Measurements from ENCODE around the gene PPP2R5B.
"Not testable (repeated sequence)": the region's sequence is repeated elsewhere in the genome, so short reads cannot be mapped to it uniquely, and the experiment has no call there.

PPP2R5B gene

GRCh38 chr11:64930340-64930739 is 5.9 kb downstream of the PPP2R5B start:
- DNase-seq: no peak

- no peak for DNase-seq
Measured at GRCh38 chr11:64931290-64931689, 6.8 kb downstream of the PPP2R5B start.

GRCh38 chr11:64932324-64932723 is 7.8 kb downstream of the PPP2R5B start:
- no peak for DNase-seq

- DNase-seq: no peak
Measured at GRCh38 chr11:64933213-64933934, 8.9 kb downstream of the PPP2R5B start.

- DNase-seq: no peak
Measured at GRCh38 chr11:64933935-64934681, 9.6 kb downstream of the PPP2R5B start.

GRCh38 chr11:64934682-64935358 is 10.3 kb downstream of the PPP2R5B start:
- DNase-seq: no peak

GRCh38 chr11:64935359-64936081 is 11.0 kb downstream of the PPP2R5B start, which contains the start of gene GPHA2:
TSS of gene GPHA2 (minus strand) at chr11:64935893. CDS start at chr11:64935460, 433 bp downstream.
- no peak for DNase-seq

GRCh38 chr11:64936539-64936938 is 12.1 kb downstream of the PPP2R5B start:
- DNase-seq: no peak

GRCh38 chr11:64947208-64947814 is 22.8 kb downstream of the PPP2R5B start:
- DNase-seq: no peak

- no peak for DNase-seq
Measured at GRCh38 chr11:64951529-64951928, 27.0 kb downstream of the PPP2R5B start.

- no peak for DNase-seq
Measured at GRCh38 chr11:64954201-64954600, 29.7 kb downstream of the PPP2R5B start.

- DNase-seq: no peak
Measured at GRCh38 chr11:64959498-64959897, 35.0 kb downstream of the PPP2R5B start.

- no peak for DNase-seq
Measured at GRCh38 chr11:64960719-64961118, 36.2 kb downstream of the PPP2R5B start.

- DNase-seq: no peak
Measured at GRCh38 chr11:64963072-64963631, 38.7 kb downstream of the PPP2R5B start.

- no peak for DNase-seq
Measured at GRCh38 chr11:64967375-64967774, 42.9 kb downstream of the PPP2R5B start.

- DNase-seq: no peak
Measured at GRCh38 chr11:64969209-64969608, 44.7 kb downstream of the PPP2R5B start.

- peak; percentile 49 for DNase-seq
Measured at GRCh38 chr11:64970731-64971151, 46.3 kb downstream of the PPP2R5B start.

GRCh38 chr11:64971421-64972233 is 47.1 kb downstream of the PPP2R5B start, which contains the start of gene MAJIN:
TSS of gene MAJIN (minus strand) at chr11:64972108. CDS start at chr11:64959405, 12,703 bp downstream.
- DNase-seq: peak; percentile 96

GRCh38 chr11:64974124-64974523 is 49.6 kb downstream of the PPP2R5B start:
- no peak for DNase-seq

GRCh38 chr11:64976651-64977050 is 52.2 kb downstream of the PPP2R5B start:
- no peak for DNase-seq

GRCh38 chr11:64983339-64983738 is 58.9 kb downstream of the PPP2R5B start:
- not testable (repeated sequence) for DNase-seq

Data from activated CD4-positive, alpha-beta T cell treated with anti-CD3 and anti-CD28 coated beads for 48 hours (primary cell).